ENCODE measurements around the gene MAML3.

MAML3 gene

GRCh38 chr4:140037353-140038030 is 116.5 kb downstream of the MAML3 start:
- no peak for DNase-seq

GRCh38 chr4:140031706-140032105 is 122.3 kb downstream of the MAML3 start:
- no peak for DNase-seq

- no peak for DNase-seq
These were observed 122.9 kb downstream of the MAML3 start for GRCh38 chr4:140031061-140031460.

GRCh38 chr4:140028676-140029517 is 125.1 kb downstream of the MAML3 start:
- no peak for DNase-seq

- DNase-seq: no peak
These were observed 125.9 kb downstream of the MAML3 start for GRCh38 chr4:140028101-140028500.

- DNase-seq: no peak
These were observed 126.9 kb downstream of the MAML3 start for GRCh38 chr4:140027101-140027500.

- no peak for DNase-seq
These were observed 128.5 kb downstream of the MAML3 start for GRCh38 chr4:140025470-140025869.

- DNase-seq: no peak
These were observed 133.3 kb downstream of the MAML3 start for GRCh38 chr4:140020457-140021361.

- no peak for DNase-seq
These were observed 134.2 kb downstream of the MAML3 start for GRCh38 chr4:140019619-140020347.

- no peak for DNase-seq
These were observed 134.9 kb downstream of the MAML3 start for GRCh38 chr4:140018931-140019618.

- no peak for DNase-seq
These were observed 139.7 kb downstream of the MAML3 start for GRCh38 chr4:140014284-140014683.

- peak; percentile 44 for DNase-seq
These were observed 141.1 kb downstream of the MAML3 start for GRCh38 chr4:140012688-140013486.

- DNase-seq: no peak
These were observed 148.3 kb downstream of the MAML3 start for GRCh38 chr4:140005699-140006098.

- DNase-seq: no peak
These were observed 148.9 kb downstream of the MAML3 start for GRCh38 chr4:140004922-140005627.

- no peak for DNase-seq
These were observed 149.5 kb downstream of the MAML3 start for GRCh38 chr4:140004549-140004895.

- no peak for DNase-seq
These were observed 150.0 kb downstream of the MAML3 start for GRCh38 chr4:140003876-140004548.

GRCh38 chr4:140000232-140000631 is 153.8 kb downstream of the MAML3 start:
- no peak for DNase-seq

GRCh38 chr4:139988863-139989765 is 164.9 kb downstream of the MAML3 start:
- DNase-seq: no peak

GRCh38 chr4:139987502-139987850 is 166.5 kb downstream of the MAML3 start:
- DNase-seq: no peak

All from effector CD4-positive, alpha-beta T cell (primary cell).